Panc1 (cell line): ENCODE results near the gene TK2. TPM values are rescaled to one million over a fixed set of nuclear protein-coding genes. Genes with fewer than 3 reads are reported as not detected.

Source experiments
- ATAC-seq: fragments of 200-7000 bp; cut with Tn5 transposase; 2 replicates; pipeline ENCODE4 v1.9.1; 2020; ENCODE audit warnings: mild to moderate bottlenecking, moderate library complexity
- BruUV-seq: library from RNA; stranded (reverse); fragments of 400-500 nt; replicated peaks from 2 replicates; lab custom pipeline; 2021; lab: Mats Ljungman, UMichigan
- CTCF ChIA-PET: fragments of 300-600 bp; sonication (Branson Sonifier 250); formaldehyde crosslinking; loops from one replicate; lab custom pipeline; 2022; ENCODE audit warnings: antibody characterized with exemption; lab: Charles Lee
- POLR2A ChIA-PET: fragments of 300-600 bp; sonication (Branson Sonifier 250); formaldehyde crosslinking; loops from one replicate; lab custom pipeline; 2022; ENCODE audit warnings: antibody characterized with exemption; lab: Charles Lee
- DNase-seq: peaks from one replicate; pipeline ENCODE4 v3.0.0-alpha.2; 2010; ENCODE audit warnings: low read depth, low spot score
- H3K27ac ChIP-seq: 2 replicates; pipeline ENCODE4 v1.5.1; 2011; ENCODE audit warnings: mild to moderate bottlenecking, low read length, inconsistent platforms
- H3K27me3 ChIP-seq: fragments of 200-500 bp; sonication (Bioruptor generic); 2 replicates; pipeline ENCODE4 v1.6.0; 2014; ENCODE audit warnings: low read length, inconsistent platforms; ENCODE audit not compliant: control insufficient read depth, insufficient read depth
- H3K36me3 ChIP-seq: fragments of 200-500 bp; sonication (Bioruptor generic); 2 replicates; pipeline ENCODE4 v1.5.1; 2014; ENCODE audit warnings: inconsistent platforms, mild to moderate bottlenecking, low read length, moderate library complexity; ENCODE audit not compliant: control insufficient read depth, insufficient read depth
- H3K4me1 ChIP-seq: 2 replicates; pipeline ENCODE4 v1.5.1; 2011; ENCODE audit warnings: inconsistent platforms, mild to moderate bottlenecking, low read length, moderate library complexity; ENCODE audit not compliant: control insufficient read depth, insufficient read depth
- H3K4me3 ChIP-seq, 2 experiments: 2 replicates each; pipeline ENCODE4 v1.5.1; 2011 to 2012; ENCODE audit warnings: low read depth in 2 of 2, low read length in 2 of 2, mild to moderate bottlenecking in 2 of 2, inconsistent platforms in 1 of 2, moderate library complexity in 1 of 2
- H3K9me3 ChIP-seq: fragments of 200-500 bp; sonication (Bioruptor generic); 2 replicates; pipeline ENCODE4 v1.5.1; 2014; ENCODE audit warnings: low read depth, mild to moderate bottlenecking, inconsistent platforms, low read length, moderate library complexity; ENCODE audit not compliant: control insufficient read depth, insufficient read depth
- CTCF ChIP-seq: fragments of 450-650 bp; IDR thresholded peaks from 2 replicates; pipeline ENCODE4 v1.5.1; 2017; ENCODE audit warnings: mild to moderate bottlenecking
- POLR2AphosphoS5 ChIP-seq: IDR thresholded peaks from 2 replicates; pipeline ENCODE4 v1.6.1; 2012; ENCODE audit warnings: mild to moderate bottlenecking, low read depth, low read length, moderate library complexity
- REST ChIP-seq, 2 experiments: IDR thresholded peaks; 2 replicates each; pipeline ENCODE4 v1.6.1; 2011 to 2012; ENCODE audit warnings: low read depth in 2 of 2, control low read depth in 1 of 2, low read length in 1 of 2, mild to moderate bottlenecking in 1 of 2, moderate library complexity in 1 of 2; ENCODE audit not compliant: insufficient read depth in 1 of 2
- SIN3A ChIP-seq: IDR thresholded peaks from 2 replicates; pipeline ENCODE4 v1.6.1; 2012; ENCODE audit warnings: low read depth, mild to moderate bottlenecking, low read length, moderate library complexity, borderline replicate concordance; ENCODE audit not compliant: insufficient read depth
- TCF7L2 ChIP-seq: IDR thresholded peaks from 2 replicates; pipeline ENCODE4 v1.6.1; 2011; ENCODE audit warnings: mild to moderate bottlenecking, low read depth, low read length, inconsistent platforms
- in situ Hi-C: cut with HindIII; loops from 2 replicates; pipeline ENCODE4 v1.10.0; 2016; ENCODE audit warnings: low sequenced_read_pairs, low pct_unique_long_range_greater_than_20kb
- intact Hi-C: fragments of 100-400 bp; cut with micrococcal nuclease; formaldehyde crosslinking; loops from one replicate; pipeline ENCODE4 v1.10.0; 2022; ENCODE audit not compliant: unreplicated experiment
- total RNA-seq: library from RNA; stranded (reverse); gene quantifications from one replicate; pipeline ENCODE4 v1.2.1, GENCODE V29; 2021; ENCODE audit not compliant: unreplicated experiment

The TK2 gene
- total RNA-seq, 1 experiment from 2014 or later = 17.1 TPM

- CTCF ChIA-PET = interaction anchor here (0.6 kb wide), 1 partner anchor 13 kb away, joined by 3 read pairs; no protein-coding TSS in a partner anchor
- intact Hi-C loops = no loop called here
- ATAC-seq (no peak), DNase-seq (no peak)
- Histone ChIP-seq H3K4me3 (no peak overlapping the region), H3K9me3 (no peaks in the 10 kb centered on the region), H3K27ac (no peak overlapping the region), H3K27me3 (no peaks in the 10 kb centered on the region), H3K4me1 (no peaks in the 10 kb centered on the region), H3K36me3 (no peaks in the 10 kb centered on the region)
- no peak for TF ChIP-seq CTCF
- in situ Hi-C loops = no loop called here
- BruUV-seq = no TSS peak
- POLR2A ChIA-PET = no interaction called here
Observed at GRCh38 chr16:66487580-66488275, 62.2 kb downstream of the TK2 start.

GRCh38 chr16:66486773-66487579, 62.9 kb downstream of the TK2 start:
- in situ Hi-C loops = no loop called here
- no peak overlapping the region for H3K4me3 ChIP-seq
- DNase-seq (no peak), ATAC-seq (peak; percentile 33)
- H3K36me3 ChIP-seq = no peaks in the 10 kb centered on the region
- no peak for TF ChIP-seq SIN3A
- no peak for TF ChIP-seq POLR2AphosphoS5
- TF ChIP-seq CTCF = no peak
- TF ChIP-seq REST (IDR thresholded peaks at IDR 0.05; ENCODE audit: insufficient read depth in 1 of 2, low read depth in 2 of 2, low read length in 1 of 2) = no peak
- no peak for TF ChIP-seq TCF7L2
- H3K9me3 ChIP-seq = no peaks in the 10 kb centered on the region
- no peaks in the 10 kb centered on the region for H3K27me3 ChIP-seq
- no TSS peak for BruUV-seq
- intact Hi-C loops = no loop called here
- no peak overlapping the region for H3K27ac ChIP-seq
- POLR2A ChIA-PET = no interaction called here
- CTCF ChIA-PET = no interaction called here
- no peaks in the 10 kb centered on the region for H3K4me1 ChIP-seq
